Measurements from ENCODE around the gene VPREB3.

DNA sequence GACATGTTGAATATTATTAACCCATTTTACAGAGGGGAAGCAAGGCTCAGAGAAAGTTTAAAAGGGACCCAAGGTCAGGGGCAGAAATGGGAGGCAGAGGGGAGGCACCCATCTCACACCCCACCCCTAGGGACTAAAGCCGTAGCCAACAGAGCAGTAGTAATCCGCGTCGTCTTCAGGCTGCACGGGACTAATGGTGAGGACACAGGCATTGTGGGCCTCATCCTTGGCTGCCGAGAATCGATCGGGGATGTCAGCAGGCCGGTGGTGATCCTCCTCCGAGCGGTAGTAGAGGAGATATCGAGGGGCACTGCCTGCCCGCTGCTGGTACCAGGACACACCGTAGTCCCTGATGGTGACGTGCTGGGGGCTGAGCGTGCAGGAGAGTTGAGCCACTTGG, 1.5 kb downstream of the VPREB3 start:
- TF ChIP-seq ZNF70 (CRISPR knock-in tag; IDR thresholded peaks at IDR 0.05) (no peak), ZNF565 (CRISPR knock-in tag; conservative IDR thresholded peaks at IDR 0.05; ENCODE audit: low read depth) (no peak), CSRNP3 (CRISPR knock-in tag; IDR thresholded peaks at IDR 0.05) (no peak), ARNTL (CRISPR knock-in tag; IDR thresholded peaks at IDR 0.05; ENCODE audit: borderline replicate concordance, low read depth) (no peak), PATZ1 (CRISPR knock-in tag; IDR thresholded peaks at IDR 0.05; ENCODE audit: borderline replicate concordance) (no peak), RARB (CRISPR knock-in tag; IDR thresholded peaks at IDR 0.05) (no peak), ISL1 (CRISPR knock-in tag; IDR thresholded peaks at IDR 0.05) (no peak), TOX (CRISPR knock-in tag; IDR thresholded peaks at IDR 0.05; ENCODE audit: borderline replicate concordance) (no peak), SNAI2 (CRISPR knock-in tag; IDR thresholded peaks at IDR 0.05) (no peak)
- TF ChIP-seq, protein P1, sequence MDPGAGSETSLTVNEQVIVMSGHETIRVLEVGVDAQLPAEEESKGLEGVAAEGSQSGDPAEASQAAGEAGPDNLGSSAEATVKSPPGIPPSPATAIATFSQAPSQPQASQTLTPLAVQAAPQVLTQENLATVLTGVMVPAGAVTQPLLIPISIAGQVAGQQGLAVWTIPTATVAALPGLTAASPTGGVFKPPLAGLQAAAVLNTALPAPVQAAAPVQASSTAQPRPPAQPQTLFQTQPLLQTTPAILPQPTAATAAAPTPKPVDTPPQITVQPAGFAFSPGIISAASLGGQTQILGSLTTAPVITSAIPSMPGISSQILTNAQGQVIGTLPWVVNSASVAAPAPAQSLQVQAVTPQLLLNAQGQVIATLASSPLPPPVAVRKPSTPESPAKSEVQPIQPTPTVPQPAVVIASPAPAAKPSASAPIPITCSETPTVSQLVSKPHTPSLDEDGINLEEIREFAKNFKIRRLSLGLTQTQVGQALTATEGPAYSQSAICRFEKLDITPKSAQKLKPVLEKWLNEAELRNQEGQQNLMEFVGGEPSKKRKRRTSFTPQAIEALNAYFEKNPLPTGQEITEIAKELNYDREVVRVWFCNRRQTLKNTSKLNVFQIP (CRISPR knock-in tag; IDR thresholded peaks at IDR 0.05; ENCODE audit: borderline replicate concordance, low read depth): no peak
- TF ChIP-seq, protein P2, sequence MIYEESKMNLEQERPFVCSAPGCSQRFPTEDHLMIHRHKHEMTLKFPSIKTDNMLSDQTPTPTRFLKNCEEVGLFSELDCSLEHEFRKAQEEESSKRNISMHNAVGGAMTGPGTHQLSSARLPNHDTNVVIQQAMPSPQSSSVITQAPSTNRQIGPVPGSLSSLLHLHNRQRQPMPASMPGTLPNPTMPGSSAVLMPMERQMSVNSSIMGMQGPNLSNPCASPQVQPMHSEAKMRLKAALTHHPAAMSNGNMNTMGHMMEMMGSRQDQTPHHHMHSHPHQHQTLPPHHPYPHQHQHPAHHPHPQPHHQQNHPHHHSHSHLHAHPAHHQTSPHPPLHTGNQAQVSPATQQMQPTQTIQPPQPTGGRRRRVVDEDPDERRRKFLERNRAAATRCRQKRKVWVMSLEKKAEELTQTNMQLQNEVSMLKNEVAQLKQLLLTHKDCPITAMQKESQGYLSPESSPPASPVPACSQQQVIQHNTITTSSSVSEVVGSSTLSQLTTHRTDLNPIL (CRISPR knock-in tag; IDR thresholded peaks at IDR 0.05; ENCODE audit: low read depth): no peak

All from SK-N-SH treated with all-trans-retinoic acid at 6 μM for 48 hours (cell line).